Stomach smooth muscle (tissue), 2 donors: ENCODE data around the gene HIRA.
"Not testable (repeated sequence)": the region's sequence is repeated elsewhere in the genome, so short reads cannot be mapped to it uniquely, and the experiment has no call there.

Source experiments
- H3K27ac ChIP-seq: one replicate; pipeline ENCODE4 v1.7.0; 2013; ENCODE audit warnings: mild to moderate bottlenecking, low read length, inconsistent platforms
- H3K27me3 ChIP-seq, 2 donors: one replicate each; pipeline ENCODE4 v1.7.0; 2013; ENCODE audit warnings: low read length in 2 of 2; ENCODE audit not compliant: insufficient read depth in 2 of 2, control insufficient read depth in 1 of 2
- H3K36me3 ChIP-seq, 2 donors: one replicate each; pipeline ENCODE4 v1.7.0; 2013; ENCODE audit warnings: low read length in 2 of 2; ENCODE audit not compliant: control insufficient read depth in 2 of 2, insufficient read depth in 2 of 2
- H3K4me1 ChIP-seq: one replicate; pipeline ENCODE4 v1.7.0; 2013; ENCODE audit warnings: low read length; ENCODE audit not compliant: control insufficient read depth, insufficient read depth
- H3K4me3 ChIP-seq, 2 donors: one replicate each; pipeline ENCODE4 v1.7.0; 2013; ENCODE audit warnings: low read length in 2 of 2
- H3K9ac ChIP-seq, 2 donors: one replicate each; pipeline ENCODE4 v1.7.0; 2013; ENCODE audit warnings: low read length in 2 of 2, mild to moderate bottlenecking in 1 of 2
- H3K9me3 ChIP-seq, 2 donors: one replicate each; pipeline ENCODE4 v1.7.0; 2013; ENCODE audit warnings: low read length in 2 of 2; ENCODE audit not compliant: control insufficient read depth in 2 of 2
- donor health status: healthy.
- donor health status: Pancreatic carcinoma.

HIRA gene

DNA sequence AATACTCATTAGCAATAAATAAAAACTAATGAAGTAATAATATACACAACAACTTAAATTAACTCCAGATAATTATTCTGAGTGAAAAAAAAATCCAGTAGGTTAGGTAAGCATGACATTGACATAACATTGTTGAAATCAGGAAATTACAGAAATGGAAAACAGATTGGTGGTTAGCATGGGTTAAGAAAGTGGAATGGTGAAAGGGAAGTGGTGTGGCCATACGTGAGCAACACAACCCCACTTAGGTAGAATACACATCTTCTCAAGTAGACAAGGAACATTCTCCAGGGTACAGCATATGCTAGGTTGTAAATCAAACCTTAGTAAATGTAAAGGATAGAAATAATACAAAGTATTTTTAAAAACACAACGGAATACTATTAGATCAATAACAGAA, 109.8 kb downstream of the HIRA start:
- Histone ChIP-seq H3K4me1 (no peaks in the 10 kb centered on the region), H3K27ac (no peak overlapping the region), H3K9me3 (peaks cover 0 to 3% of the 10 kb centered on the region in 2 donors), H3K27me3 (no peaks in the 10 kb centered on the region), H3K4me3 (no peak overlapping the region), H3K36me3 (no peaks in the 10 kb centered on the region), H3K9ac (no peak overlapping the region)

DNA sequence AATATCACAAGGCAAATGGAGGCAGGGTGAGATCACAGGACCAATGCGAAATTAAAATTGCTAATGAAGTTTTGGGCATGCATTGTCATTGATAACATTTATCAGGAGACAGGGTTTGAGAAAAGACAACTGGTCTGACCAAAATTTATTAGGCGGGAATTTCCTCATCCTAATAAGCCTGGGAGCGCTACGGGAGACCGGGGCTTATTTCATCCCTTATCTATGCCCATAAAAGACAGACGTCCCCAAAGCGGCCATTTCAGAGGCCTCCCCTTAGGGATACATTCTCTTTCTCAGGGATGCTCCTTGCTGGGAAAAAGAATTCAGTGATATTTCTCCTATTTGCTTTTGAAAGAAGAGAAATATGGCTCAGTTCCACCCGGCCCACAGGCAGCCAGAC, 111.4 kb downstream of the HIRA start:
- H3K27me3 ChIP-seq, H3K9me3 ChIP-seq, H3K27ac ChIP-seq, H3K4me3 ChIP-seq, H3K36me3 ChIP-seq, H3K4me1 ChIP-seq, H3K9ac ChIP-seq: not testable (repeated sequence)

DNA sequence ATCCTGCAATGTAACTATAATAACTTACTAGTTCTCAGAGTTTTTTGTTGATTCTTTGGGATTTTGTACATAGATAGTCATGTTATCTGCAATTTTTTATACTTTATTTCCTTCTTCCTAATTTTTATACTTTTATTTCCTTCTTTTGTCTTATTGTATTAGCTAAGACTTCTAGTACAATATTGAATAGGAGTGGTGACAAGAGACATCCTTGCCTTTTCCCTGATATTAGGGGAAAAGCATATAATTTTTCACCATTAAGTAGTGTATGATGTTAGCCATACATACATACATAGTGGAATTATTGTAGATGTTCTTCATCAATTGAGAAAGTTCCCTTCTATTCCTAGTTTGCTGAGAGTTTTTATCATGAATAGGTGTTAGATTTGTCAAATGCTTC, 112.3 kb downstream of the HIRA start:
- Histone ChIP-seq H3K9me3 (peaks cover 0 to 3% of the 10 kb centered on the region in 2 donors), H3K4me1 (no peaks in the 10 kb centered on the region), H3K27ac (no peak overlapping the region), H3K9ac (no peak overlapping the region), H3K27me3 (no peaks in the 10 kb centered on the region), H3K36me3 (no peaks in the 10 kb centered on the region), H3K4me3 (no peak overlapping the region)

DNA sequence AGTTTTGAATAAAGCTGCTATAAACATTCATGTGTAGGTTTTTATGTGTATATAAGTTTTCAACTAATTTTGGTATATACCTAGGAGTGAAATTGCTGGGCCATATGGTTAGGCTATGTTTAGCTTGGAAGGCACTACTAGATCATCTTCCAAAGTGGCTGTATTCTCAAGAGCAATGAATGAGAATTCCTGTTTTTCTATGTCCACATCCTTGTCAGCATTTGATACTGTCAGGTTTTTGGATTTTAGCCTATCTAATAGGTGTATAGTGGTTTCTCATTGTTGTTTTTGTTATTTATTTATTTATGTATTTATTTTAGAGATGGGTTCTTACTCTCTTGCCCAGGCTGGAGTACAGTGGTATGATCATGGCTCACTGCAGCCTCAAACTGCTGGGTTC, 113.7 kb downstream of the HIRA start:
- Histone ChIP-seq H3K36me3 (no peaks in the 10 kb centered on the region), H3K27ac (no peak overlapping the region), H3K9ac (no peak overlapping the region), H3K9me3 (peaks cover 0 to 3% of the 10 kb centered on the region in 2 donors), H3K4me1 (no peaks in the 10 kb centered on the region), H3K27me3 (no peaks in the 10 kb centered on the region), H3K4me3 (no peak overlapping the region)

DNA sequence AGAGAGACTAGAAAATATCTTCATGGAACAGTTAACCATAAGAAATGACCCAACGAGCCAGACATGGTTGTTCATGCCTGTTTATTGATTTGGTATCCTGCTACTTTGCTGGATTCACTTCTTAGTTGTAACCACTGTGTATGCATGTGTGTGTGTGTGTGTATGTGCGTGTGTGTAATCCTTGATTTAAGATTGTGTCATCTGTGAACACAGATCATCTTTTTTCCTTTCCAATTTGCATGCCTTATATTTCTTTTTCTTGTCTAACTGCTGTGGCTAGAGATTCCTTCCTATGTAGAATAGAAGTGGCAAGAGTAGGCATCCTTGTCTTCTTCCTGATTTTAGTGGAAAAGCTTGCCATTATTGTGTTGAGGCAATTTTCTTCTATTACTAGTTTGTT, 123.7 kb downstream of the HIRA start:
- Histone ChIP-seq H3K9me3 (no peaks in the 10 kb centered on the region), H3K4me1 (no peaks in the 10 kb centered on the region), H3K9ac (no peak overlapping the region), H3K27ac (no peak overlapping the region), H3K36me3 (no peaks in the 10 kb centered on the region), H3K27me3 (no peaks in the 10 kb centered on the region), H3K4me3 (no peak overlapping the region)

DNA sequence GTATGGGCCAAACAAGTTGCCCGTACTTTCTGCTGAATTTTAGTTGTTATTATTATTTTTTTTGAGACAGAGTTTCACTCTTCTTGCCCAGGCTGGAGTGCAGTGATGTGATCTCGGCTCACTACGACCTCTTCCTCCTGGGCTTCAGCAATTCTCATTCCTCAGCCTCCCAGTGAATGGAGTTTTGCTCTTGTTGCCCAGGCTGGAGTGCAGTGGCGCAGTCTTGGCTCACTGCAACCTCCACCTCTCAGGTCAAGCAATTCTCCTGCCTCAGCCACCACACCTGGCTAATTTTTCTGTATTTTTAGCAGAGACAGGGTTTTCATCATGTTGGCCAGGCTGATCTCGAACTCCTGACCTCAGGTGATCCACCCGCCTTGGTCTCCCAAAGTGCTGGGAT, 125.0 kb downstream of the HIRA start:
- not testable (repeated sequence) for H3K9ac ChIP-seq, H3K4me3 ChIP-seq, H3K27me3 ChIP-seq, H3K27ac ChIP-seq, H3K4me1 ChIP-seq, H3K9me3 ChIP-seq, H3K36me3 ChIP-seq

DNA sequence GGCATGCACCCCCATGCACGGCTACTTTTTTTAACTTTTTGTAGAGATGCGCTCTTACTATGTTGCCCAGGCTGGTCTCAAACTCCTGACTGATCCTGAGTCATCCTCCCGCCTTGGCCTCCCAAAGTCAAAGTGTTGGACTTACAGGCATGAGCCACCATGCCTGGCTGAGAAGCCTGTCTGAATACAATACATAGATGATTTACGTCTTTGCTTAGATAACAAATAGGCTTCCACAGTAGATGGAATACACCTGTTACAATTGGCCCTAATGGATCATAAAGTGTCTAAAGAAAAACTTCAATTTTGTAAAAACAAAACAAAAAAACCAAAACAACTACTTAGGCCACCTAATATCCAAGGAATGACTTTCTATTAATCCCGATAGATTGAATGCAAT, 127.0 kb downstream of the HIRA start:
- Histone ChIP-seq H3K36me3 (no peaks in the 10 kb centered on the region), H3K9me3 (no peaks in the 10 kb centered on the region), H3K27me3 (no peaks in the 10 kb centered on the region), H3K4me1 (no peaks in the 10 kb centered on the region), H3K4me3 (no peak overlapping the region), H3K9ac (no peak overlapping the region), H3K27ac (no peak overlapping the region)

DNA sequence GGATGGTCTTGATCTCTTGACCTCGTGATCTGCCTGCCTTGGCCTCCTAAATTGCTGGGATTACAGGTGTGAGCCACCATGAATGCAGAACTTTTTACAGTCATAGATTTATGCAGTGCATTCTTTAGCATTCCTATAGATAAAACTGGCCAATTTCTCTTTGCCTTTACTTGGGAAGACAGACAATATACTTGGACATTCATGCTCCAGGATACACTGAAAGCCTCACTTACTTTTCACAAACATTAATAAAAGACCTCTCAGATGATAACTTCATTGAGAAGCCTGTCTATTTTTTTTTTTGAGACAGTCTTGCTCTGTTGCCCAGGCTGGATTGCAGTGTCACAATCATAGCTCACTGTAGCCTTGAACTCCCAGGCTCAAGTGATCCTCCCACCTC, 127.7 kb downstream of the HIRA start:
- Histone ChIP-seq H3K4me3 (no peak overlapping the region), H3K4me1 (no peaks in the 10 kb centered on the region), H3K9me3 (no peaks in the 10 kb centered on the region), H3K9ac (no peak overlapping the region), H3K27ac (no peak overlapping the region), H3K27me3 (no peaks in the 10 kb centered on the region), H3K36me3 (no peaks in the 10 kb centered on the region)

DNA sequence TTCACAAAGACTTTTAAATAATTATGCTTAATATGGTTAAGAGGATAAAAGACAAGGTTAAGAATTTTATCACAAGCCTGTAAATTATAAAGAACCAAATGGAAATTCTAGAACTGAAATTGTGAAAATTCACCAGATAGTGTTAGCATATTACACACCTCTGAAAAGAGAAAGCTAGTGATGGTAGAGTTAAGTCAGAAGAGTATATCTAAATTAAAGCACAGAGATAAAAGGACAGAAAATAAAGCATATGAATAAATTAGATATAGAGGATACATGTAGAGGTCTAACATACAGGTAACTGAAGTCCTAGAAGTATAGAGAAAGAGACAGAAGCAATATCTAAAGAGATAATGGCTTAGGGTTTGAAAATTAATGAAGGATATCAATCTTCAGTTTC, 135.8 kb downstream of the HIRA start:
- Histone ChIP-seq H3K9me3 (no peaks in the 10 kb centered on the region), H3K36me3 (no peaks in the 10 kb centered on the region), H3K4me3 (no peak overlapping the region), H3K27me3 (no peaks in the 10 kb centered on the region), H3K4me1 (peaks cover 14% of the 10 kb centered on the region), H3K27ac (no peak overlapping the region), H3K9ac (no peak overlapping the region)

DNA sequence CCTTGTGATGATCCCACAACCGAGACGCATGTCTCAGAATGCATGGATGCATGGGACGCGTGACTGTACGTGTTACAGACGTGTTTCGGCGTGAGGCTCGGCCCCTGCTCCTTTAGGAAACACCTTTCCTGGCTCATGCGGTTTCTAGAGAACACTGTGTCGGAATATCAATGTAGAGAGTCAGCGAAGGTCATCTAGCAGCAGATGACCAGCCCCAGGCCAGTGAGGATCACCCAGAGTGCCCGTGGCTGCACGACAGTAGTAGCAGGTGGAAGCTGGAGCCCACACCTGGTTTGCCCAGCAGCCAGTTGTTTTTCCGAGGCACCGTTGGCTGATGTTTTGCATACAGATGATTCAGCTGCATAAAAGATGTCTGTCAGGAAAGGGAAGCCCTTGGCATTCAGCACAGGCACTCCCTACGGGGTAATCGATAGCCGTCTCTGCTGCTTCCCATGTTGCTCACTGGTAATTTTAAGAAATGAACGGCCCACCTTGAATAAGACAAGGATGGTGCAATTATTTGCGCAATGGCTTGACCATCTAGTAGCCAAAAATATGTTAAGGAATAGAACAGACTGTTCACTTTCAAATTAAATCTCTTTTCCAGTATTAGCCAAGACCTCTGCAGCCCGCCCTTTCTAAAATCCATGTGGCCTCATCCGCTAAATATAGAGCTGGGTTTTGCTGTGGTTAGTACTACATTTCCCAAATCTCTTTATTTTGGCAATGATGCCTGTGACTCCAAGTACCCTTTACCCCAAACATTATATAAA, 138.9 kb downstream of the HIRA start:
- H3K27me3 ChIP-seq, result no peaks in the 10 kb centered on the region
- no peak overlapping the region for H3K27ac ChIP-seq
- peak overlapping the region; percentile 87 for H3K9ac ChIP-seq
- no peaks in the 10 kb centered on the region for H3K9me3 ChIP-seq
- H3K4me1 ChIP-seq, result peaks cover 17% of the 10 kb centered on the region
- H3K36me3 ChIP-seq, result no peaks in the 10 kb centered on the region
- peak overlapping the region; percentile 90 to 99 for H3K4me3 ChIP-seq

DNA sequence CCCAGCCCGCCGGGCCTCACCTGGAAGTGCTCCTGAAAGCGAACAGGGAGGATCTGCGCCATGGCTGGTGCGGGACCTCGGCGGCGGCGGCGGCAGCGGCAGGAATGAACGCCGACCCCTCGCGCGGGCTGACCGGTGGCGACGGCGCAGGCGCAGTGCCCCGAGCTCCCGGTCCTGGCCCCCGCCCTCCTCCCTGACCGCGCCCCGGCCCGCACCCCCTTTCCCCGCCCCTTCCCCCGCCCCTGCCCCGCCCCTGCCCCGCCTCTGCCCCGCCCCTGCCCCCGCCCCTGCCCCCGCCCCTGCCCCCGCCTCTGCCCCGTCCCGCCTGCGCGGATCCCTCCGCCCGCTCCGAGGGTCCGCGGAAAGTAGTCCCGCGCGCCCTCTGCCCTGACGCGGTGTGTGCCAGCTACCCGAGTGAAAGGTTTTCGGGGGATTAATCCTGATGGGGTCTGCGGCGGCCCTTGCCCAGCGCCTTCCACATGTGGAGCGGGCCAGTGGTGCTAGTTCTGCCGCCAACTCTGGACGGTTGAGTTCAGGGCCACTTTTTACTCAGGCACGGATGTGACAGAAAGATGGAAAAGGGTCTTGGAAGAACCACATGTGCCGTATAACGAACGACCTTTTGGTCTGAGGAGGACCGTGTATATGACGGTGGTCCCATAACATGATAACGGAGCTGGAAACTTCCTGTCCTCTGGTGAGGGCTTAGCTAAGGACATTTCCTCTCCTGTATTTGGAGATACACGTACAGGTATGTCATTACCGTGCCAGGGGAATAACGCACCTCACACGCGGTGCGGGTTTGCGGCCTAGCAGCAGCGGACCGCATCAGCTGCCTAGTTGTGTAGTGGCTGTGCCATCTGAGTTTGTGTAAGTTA, 139.7 kb downstream of the HIRA start, which contains the start of gene CLTCL1:
Gene CLTCL1 (minus strand): TSS at position 140 of the 878 bp plus-strand sequence. CDS start 78 bp downstream, at position 62.
- H3K9ac ChIP-seq, result peak within 1 kb of the TSS; percentile 87
- H3K36me3 ChIP-seq, result no peaks in the 10 kb centered on the region
- peak within 1 kb of the TSS; percentile 90 to 99 for H3K4me3 ChIP-seq
- H3K9me3 ChIP-seq, result no peaks in the 10 kb centered on the region
- H3K4me1 ChIP-seq, result peaks cover 20% of the 10 kb centered on the region
- no peak within 1 kb of the TSS for H3K27ac ChIP-seq
- no peaks in the 10 kb centered on the region for H3K27me3 ChIP-seq
